Measurements from ENCODE around the gene MSI2.

DNA sequence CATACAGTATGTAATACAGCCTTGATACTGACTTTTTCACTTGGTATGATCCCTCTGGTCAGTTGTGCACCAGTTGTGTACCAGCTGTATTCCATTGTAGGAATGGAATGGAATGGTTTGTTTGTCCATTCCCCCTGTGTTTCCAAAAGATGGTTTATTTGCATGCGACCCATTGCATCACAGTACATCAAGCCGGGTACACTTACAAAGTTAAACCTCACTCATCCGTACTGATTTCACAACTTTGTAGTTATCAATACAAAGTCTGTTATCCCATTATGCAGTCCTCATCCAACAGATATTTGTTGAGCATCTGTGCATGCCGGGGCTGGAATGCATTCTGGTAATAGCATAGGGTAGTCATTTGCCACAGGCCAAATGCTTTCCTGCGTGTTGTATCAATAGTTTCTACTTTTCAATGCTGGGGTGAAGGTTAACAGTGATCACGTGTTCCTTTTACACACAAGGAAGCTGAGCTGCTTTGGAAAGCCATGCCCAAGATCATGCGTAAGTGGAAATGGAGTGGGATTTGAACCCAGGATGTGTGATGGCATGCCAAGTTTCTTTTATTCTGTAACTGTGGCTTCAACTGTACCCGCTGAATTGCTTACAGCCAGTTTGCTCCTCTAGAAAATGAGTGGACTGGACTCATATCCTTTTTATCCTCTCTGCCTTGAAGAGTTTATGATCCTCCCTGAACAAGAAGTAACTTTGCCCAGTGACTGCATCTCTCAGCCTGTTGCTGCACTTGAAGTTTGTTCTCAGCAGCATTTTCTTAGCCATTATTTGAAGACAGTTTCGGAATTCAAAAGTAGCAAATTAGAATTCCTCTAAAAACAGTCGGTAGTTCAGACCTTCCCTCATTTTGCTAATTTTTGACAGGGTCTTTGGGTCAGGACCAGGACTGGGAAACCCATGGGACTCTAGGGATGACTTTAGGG lies 260.2 kb downstream of the MSI2 start:
- TF ChIP-seq, protein P1, sequence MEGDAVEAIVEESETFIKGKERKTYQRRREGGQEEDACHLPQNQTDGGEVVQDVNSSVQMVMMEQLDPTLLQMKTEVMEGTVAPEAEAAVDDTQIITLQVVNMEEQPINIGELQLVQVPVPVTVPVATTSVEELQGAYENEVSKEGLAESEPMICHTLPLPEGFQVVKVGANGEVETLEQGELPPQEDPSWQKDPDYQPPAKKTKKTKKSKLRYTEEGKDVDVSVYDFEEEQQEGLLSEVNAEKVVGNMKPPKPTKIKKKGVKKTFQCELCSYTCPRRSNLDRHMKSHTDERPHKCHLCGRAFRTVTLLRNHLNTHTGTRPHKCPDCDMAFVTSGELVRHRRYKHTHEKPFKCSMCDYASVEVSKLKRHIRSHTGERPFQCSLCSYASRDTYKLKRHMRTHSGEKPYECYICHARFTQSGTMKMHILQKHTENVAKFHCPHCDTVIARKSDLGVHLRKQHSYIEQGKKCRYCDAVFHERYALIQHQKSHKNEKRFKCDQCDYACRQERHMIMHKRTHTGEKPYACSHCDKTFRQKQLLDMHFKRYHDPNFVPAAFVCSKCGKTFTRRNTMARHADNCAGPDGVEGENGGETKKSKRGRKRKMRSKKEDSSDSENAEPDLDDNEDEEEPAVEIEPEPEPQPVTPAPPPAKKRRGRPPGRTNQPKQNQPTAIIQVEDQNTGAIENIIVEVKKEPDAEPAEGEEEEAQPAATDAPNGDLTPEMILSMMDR (IDR thresholded peaks at IDR 0.05; ENCODE audit: low read depth, low read length, poor library complexity, severe bottlenecking): no peak
- no peak for TF ChIP-seq EZH2phosphoT487 (IDR thresholded peaks at IDR 0.05; ENCODE audit: borderline replicate concordance, low read length)

All from DOHH2 (cell line).